Neural progenitor cell (in vitro differentiated cells): ENCODE measurements around the gene PLEKHF1.

Source experiments
- EZH2 ChIP-seq: fragments of 200-600 bp; sonication (generic); IDR thresholded peaks from 2 replicates; pipeline ENCODE4 v1.6.1; 2017; ENCODE audit warnings: antibody characterized with exemption, mild to moderate bottlenecking, moderate library complexity
- EZH2phosphoT487 ChIP-seq: fragments of 200-600 bp; sonication (generic); IDR thresholded peaks from 2 replicates; pipeline ENCODE4 v1.6.1; 2017; ENCODE audit warnings: antibody characterized with exemption
- TF ChIP-seq, protein P1 (sequence below): fragments of 200-600 bp; sonication (generic); IDR thresholded peaks from 2 replicates; pipeline ENCODE4 v1.5.1; 2017; ENCODE audit warnings: antibody characterized with exemption, mild to moderate bottlenecking

DNA sequence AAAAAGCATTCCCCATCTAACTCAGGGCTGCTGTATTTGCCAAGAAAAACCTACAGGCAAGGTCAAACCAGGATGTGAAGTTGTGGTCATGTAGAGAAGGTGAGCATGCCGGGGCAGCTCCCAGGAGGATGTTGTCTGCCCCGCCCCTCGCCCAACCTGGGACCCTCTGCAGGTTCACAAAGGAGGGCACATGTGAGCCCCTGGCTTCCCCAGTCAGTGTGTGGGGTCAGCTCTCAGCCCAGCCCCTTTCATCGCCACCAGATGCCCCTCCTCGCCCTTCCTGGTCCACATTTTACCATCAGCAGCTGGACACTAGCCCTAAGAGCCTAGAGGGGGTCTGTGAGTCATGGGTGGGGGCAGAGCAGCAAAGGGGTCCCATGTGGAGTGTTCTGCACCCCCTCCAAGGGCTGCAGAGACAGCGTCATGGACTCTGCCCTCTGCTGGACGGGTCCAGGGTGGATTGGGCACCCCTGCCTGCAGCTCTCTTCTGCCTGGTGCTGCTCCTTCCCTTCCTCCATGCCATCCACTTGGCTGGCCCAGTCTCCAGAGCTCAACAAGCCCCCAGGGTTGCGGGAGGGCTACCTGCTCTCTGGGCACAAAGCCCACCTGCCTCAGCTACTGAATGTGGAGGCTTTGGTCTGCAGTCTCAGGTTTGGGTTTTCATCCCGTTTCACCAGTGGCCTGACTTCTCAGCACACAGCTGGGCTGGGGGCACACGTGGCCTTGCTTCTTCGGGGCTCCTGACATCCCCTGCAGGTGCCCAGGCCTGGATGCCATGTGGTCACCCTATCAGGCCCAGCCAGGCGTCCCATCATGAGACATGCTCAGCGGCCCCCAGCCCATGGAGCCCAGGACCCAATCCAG, 3.7 kb downstream of the PLEKHF1 start:
- TF ChIP-seq, protein P1, sequence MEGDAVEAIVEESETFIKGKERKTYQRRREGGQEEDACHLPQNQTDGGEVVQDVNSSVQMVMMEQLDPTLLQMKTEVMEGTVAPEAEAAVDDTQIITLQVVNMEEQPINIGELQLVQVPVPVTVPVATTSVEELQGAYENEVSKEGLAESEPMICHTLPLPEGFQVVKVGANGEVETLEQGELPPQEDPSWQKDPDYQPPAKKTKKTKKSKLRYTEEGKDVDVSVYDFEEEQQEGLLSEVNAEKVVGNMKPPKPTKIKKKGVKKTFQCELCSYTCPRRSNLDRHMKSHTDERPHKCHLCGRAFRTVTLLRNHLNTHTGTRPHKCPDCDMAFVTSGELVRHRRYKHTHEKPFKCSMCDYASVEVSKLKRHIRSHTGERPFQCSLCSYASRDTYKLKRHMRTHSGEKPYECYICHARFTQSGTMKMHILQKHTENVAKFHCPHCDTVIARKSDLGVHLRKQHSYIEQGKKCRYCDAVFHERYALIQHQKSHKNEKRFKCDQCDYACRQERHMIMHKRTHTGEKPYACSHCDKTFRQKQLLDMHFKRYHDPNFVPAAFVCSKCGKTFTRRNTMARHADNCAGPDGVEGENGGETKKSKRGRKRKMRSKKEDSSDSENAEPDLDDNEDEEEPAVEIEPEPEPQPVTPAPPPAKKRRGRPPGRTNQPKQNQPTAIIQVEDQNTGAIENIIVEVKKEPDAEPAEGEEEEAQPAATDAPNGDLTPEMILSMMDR, result peak; percentile 36
- TF ChIP-seq EZH2 (no peak), EZH2phosphoT487 (no peak)
